GM21381 (cell line): ENCODE measurements around the gene ACKR3.
A peak's percentile ranks its signal among the peaks of the same experiment; 100 is the strongest.

Experiments
- ATAC-seq: cut with Tn5 transposase; IDR thresholded peaks from one replicate; pipeline ENCODE4 v1.9.1; 2021; ENCODE audit warnings: mild to moderate bottlenecking, moderate library complexity; ENCODE audit not compliant: unreplicated experiment

Gene ACKR3

DNA sequence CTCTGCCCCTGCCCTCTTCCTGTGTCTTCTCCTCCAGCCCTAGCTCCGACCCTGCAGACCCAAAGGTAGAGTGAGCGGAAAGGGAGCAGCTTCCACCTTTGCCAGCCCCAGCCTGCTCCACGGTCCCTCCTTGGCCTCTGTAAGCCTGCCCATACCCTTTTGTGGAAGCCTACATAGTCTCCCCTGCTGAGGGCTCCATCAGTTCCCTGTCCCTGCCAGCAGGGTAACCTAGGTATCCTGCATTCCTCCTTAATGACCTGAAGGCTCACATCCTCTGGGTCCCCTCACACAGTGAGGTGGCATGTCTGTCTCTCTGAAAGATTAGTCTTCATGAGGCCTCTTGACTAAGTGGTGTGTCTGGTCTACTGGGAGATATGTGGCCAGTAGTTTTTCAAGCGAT is 20.5 kb upstream of the ACKR3 start:
- no peak for ATAC-seq

DNA sequence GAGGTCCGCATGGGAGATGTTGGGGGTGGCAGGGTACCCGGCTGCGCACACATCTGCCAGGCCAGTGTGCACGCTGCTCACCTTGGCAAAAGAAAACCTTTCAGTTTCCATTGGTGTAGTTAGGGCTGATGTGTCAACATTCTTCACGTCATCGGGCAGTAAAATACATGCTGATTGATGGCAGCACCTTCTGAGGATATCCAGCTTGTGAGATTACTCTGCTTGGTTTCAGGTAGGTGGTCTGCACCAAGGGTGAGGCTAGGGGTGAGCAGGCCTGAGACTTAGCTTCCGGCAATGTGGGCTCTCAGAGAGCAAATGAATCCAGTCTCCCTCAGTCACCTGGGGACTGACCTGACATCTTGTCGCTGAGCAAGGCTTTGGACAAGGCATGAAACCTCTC is 19.3 kb upstream of the ACKR3 start:
- no peak for ATAC-seq

DNA sequence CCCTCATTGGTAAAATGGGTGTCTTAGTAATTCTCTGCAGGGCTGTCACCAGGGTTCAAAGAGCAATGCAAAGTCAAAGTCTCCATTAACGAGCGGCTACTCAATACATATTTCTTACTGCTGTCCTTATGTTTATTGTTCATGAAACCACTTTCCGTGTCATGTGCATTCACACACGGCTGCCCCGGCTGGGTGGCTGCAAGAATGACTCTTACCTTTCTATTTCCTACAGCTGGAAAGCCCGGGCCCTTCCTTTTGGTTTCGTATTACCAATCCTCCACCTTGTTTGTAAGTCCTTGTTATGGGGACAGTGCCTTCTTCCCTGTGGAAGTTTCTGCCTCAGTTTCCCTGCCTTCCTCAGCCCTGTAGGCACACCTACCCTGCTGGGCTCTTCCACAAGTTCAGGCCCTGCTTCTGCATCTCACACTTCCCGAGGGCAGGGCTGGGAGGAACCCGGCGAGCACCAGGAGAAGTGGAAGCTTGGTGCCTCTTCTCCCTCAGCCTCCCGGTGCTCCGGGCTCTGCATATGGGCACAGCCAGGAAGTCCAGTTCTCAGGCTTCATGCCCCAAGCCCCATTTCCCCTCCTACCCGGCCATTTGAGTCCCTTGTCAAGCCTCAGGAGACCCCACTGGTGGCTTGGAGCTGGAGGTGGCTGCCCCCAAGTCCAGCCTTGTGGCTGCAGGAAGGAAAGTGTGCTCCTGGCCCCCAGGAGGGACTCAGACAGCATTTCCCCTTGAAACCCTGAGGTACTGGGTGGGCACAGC is 18.7 kb upstream of the ACKR3 start:
- ATAC-seq: peak; percentile 47

GRCh38 chr2:236551471-236552211 is 18.0 kb upstream of the ACKR3 start:
- ATAC-seq: peak; percentile 32

DNA sequence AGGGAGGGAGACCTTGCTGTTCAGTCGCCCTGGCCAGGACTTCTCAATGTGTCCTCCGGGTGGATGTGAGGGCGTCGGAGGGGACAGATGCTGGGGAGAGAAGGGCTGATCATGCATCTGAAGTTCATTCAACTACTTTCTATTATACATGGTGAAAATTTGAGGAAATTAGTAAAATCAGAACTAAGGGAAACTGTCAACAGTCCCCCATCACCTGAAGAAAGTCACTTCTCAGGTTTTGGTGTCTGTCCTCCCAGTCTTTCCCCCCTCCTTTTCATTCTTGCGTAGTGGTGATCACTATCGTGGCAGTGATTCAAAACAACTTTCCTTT is 17.4 kb upstream of the ACKR3 start:
- ATAC-seq: peak; percentile 18

- no peak for ATAC-seq
Measured at GRCh38 chr2:236552581-236553363, 16.9 kb upstream of the ACKR3 start.

GRCh38 chr2:236553522-236553921 is 16.1 kb upstream of the ACKR3 start:
- ATAC-seq: no peak

GRCh38 chr2:236554629-236555282 is 14.9 kb upstream of the ACKR3 start:
- ATAC-seq: no peak

DNA sequence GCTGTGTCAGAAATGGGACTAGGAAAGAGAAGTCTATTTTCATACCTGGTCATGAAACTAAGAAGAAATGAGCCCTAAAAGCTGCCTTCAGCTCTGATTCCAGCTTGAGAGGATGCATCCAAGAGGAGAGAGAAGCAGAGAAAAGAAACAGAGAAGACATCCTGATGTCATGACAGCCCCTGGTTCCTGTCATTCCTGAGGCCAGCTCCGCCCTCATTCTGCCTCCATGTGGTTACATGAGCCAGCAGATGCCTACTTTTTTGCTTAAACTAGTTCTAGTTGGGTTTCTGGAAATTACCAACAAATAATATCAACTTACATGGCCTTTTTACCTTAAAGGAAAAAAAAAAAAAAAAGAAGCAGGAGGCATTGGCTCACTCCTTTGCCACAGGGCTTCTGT is 14.1 kb upstream of the ACKR3 start:
- ATAC-seq: no peak

DNA sequence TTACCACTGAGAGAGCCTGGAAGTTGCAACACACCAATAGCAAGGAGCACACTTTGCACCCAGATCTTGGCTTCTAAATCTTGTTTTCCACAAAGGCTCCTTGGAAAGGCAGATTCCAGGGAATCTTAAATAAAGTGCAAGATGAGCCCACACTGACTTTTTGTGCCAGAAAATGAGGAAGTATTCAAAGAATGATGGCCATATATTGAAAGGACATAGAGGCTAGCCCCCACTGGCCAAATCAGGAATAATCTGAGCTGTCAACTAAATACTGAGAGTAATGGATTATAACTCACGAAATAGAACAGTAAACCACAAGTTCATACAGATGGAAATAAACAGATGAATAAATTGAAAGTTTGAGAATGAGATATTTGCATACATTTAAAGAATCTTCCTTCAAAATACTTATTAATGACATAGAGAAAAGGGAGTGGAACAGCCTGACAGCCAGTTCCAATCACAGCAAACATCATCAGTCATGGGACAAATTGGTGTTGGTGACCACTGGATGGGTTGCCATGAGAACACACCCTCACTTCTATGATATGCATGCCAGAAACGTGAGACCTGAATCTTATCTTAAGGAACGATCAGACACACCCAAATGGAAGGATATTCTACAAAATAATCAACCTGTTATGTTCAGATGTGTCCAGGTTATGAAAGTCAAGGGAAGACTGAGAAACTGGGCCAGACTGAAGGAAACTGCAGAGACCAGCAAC is 12.2 kb upstream of the ACKR3 start:
- ATAC-seq: no peak

DNA sequence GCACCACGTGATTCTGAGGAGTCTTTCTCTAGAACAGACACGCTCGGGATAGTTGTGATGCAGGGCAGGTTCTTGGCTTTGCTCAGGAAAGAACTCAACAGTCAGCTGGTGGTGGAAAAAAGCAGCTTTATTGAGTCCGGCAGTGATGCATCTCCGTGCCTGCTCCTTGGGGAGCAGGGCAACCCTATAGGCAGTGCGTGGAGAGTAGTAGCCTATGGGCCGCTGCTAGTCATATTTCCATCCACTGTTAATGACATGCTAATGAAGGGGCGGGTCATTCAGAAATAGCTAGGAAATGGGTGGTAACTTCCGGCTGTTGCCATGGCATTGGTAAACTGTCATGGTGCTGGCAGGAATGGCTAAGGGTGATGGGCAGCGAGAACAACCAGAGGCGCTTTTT is 11.6 kb upstream of the ACKR3 start:
- no peak for ATAC-seq

- ATAC-seq: peak; percentile 42
Measured at GRCh38 chr2:236558993-236559978, 10.3 kb upstream of the ACKR3 start.

DNA sequence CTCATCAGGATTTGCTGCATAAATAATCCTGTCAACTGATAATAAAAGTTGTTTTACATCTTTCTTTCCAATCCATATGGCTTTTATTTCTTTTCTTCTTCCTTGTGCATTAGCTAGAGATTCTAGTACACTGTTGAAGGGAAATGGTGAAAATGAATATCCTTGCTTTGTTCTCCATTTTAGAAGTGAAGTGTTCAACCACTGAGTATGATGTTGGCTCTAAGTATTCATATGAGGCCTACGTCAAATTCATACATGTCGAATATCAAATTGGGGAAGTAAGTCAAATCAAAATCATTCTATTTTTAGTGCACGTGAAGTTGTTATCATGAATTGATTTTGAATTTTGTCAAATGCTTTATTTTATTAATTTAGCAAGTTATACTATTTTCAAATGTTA is 7.8 kb upstream of the ACKR3 start:
- no peak for ATAC-seq

GRCh38 chr2:236562434-236562833 is 7.2 kb upstream of the ACKR3 start:
- ATAC-seq: no peak

GRCh38 chr2:236563953-236564352 is 5.7 kb upstream of the ACKR3 start:
- ATAC-seq: no peak

DNA sequence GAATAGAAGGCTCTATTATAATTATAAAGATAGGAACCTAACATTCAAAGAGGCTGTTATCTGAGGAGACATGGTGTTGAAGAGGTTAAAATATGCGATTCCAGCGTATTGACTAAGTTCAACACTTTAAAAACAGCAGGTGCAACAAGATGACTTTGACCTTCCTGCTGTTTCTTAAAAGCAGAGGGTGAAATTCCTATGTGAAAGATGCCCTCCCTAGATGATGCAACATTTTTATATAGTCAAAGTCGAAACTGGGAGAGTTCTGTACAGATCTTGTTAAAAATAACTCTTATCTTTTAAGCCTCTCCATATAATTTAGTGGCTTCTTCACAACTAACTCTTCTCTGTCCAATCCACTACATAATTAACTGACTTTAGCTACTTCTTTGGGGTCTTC is 4.4 kb upstream of the ACKR3 start:
- no peak for ATAC-seq

GRCh38 chr2:236565879-236566402 is 3.7 kb upstream of the ACKR3 start:
- no peak for ATAC-seq

DNA sequence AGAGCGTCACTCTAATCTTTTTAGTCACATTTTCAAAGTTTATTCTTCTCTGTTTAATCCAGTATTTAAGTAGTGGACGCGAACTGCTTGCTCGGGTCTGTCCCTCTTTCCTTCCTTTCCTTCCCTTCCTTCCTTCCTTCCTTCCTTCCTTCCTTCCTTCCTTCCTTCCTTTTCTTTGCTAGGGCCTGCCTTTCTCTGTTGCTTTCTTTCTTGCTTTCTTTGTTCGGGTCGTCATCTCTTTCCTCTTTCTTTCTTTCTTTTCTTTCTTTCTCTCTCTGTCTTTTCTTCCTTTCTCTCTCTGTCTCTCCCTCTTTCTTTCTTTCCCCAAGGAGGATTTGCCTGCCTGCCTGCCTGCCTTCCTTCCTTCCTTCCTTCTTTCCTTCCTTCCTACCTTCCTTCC is 3.0 kb upstream of the ACKR3 start:
- no peak for ATAC-seq
